ENCODE data around the gene TSC22D3.

DNA sequence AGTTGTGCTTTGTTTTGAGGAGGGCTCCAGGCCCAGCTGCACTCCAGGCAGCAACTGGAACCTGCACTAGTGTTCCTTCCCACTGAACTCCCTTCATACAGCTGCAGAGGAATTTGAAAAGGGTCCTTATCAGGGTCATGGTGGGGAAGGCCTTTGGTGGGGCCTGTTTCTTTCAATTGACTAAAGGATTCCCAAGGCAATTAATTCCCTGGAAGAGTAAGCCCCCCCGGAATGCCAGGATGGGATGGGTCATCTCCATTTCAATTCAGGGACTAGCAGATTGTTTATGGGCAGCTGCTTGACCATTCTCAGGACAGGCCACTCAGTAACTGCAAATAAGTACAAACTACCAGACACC is 45.3 kb downstream of the TSC22D3 start:
- TF ChIP-seq, protein P1, sequence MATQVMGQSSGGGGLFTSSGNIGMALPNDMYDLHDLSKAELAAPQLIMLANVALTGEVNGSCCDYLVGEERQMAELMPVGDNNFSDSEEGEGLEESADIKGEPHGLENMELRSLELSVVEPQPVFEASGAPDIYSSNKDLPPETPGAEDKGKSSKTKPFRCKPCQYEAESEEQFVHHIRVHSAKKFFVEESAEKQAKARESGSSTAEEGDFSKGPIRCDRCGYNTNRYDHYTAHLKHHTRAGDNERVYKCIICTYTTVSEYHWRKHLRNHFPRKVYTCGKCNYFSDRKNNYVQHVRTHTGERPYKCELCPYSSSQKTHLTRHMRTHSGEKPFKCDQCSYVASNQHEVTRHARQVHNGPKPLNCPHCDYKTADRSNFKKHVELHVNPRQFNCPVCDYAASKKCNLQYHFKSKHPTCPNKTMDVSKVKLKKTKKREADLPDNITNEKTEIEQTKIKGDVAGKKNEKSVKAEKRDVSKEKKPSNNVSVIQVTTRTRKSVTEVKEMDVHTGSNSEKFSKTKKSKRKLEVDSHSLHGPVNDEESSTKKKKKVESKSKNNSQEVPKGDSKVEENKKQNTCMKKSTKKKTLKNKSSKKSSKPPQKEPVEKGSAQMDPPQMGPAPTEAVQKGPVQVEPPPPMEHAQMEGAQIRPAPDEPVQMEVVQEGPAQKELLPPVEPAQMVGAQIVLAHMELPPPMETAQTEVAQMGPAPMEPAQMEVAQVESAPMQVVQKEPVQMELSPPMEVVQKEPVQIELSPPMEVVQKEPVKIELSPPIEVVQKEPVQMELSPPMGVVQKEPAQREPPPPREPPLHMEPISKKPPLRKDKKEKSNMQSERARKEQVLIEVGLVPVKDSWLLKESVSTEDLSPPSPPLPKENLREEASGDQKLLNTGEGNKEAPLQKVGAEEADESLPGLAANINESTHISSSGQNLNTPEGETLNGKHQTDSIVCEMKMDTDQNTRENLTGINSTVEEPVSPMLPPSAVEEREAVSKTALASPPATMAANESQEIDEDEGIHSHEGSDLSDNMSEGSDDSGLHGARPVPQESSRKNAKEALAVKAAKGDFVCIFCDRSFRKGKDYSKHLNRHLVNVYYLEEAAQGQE (IDR thresholded peaks at IDR 0.05; ENCODE audit: insufficient read depth in 1 of 2, low read depth in 2 of 2, low read length in 2 of 2), result no peak
- TF ChIP-seq POLR2AphosphoS5 (IDR thresholded peaks at IDR 0.05; ENCODE audit: low read depth, low read length), result no peak

All from PFSK-1 (cell line).